Activated CD8-positive, alpha-beta memory T cell treated with anti-CD3 and anti-CD28 coated beads, Interleukin-2, amount 50 U/mL, for 24 hours (primary cell): ENCODE data around the gene BPIFA3.
"Not testable (repeated sequence)": the region's sequence is repeated elsewhere in the genome, so short reads cannot be mapped to it uniquely, and the experiment has no call there.

Source experiments
- DNase-seq: peaks from one replicate; pipeline ENCODE4 v3.0.0-alpha.2; 2020; ENCODE audit errors: extremely low read depth

BPIFA3 gene

DNA sequence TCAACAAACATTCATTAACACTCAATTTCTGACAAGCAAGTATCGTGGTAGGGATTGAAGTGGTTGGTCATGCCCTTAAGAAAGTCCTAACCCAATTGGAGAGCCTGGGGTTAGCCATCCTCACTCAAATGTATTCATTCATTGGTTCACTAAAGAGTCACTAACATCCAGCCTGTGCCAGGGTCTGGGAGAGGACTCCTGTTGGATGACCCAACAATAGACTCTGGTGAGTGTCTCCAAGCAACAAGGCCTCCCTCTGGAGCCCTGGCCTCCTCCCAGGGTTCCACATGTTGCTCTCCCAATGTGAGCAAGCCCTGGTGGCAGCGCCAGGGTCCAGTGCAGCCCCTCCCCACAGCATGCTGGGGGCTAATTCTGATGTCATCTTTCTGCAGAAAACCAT is at the start of gene BPIFA3:
Gene BPIFA3, plus strand, starts transcription at position 301 of the 400 bp plus-strand sequence. CDS start 185 bp downstream, outside the sequence.
- no peak for DNase-seq

DNA sequence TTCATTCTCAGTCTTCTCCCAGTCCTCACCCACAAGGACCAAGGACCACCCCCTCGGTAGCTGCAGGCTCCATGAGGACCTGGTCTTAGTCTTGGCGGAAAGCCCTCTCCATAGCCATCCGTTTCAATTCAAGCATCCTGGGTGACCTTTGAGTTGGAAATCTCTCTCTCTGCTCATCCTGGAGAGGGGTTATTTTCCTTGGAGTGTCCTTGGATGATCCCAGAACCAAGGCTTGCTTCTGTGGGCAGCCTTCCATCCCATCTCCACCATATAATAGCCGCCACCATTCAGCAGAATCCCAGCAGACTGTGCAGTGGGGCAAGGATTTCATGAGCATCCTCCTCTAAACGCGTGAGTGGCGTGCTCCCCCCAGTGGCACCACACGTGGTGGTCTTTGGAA is 49.3 kb upstream of the BPIFA3 start, which contains the start of gene BPIFA2:
Gene BPIFA2, plus strand, starts transcription at position 301 of the 400 bp plus-strand sequence. CDS start 987 bp downstream, outside the sequence.
- DNase-seq, result no peak

DNA sequence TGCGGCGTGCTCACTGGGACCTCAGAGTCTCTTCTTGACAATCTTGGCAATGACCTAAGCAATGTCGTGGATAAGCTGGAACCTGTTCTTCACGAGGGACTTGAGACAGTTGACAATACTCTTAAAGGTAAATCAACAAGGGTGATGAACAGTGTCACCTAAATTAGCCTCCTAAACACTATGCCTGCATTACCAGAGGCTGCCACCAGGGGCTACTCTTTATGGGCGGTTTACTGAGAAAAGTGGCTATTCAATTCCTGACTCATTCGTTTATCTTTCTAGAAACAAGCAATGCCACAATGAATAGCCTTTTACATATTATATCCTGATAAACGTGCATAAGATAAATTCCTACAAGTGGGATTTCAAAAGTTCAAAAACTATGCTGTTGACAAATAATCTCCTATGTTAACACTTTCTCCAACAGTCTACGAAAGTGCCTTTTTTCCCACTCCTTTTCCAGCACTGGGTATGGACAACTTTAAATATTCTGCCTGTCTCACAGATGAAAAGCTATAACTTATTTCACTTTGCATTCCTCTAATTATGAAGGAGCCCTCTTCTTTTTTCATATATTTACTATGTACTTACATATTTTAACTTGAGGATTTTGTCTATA is 47.9 kb upstream of the BPIFA3 start:
- no peak for DNase-seq

DNA sequence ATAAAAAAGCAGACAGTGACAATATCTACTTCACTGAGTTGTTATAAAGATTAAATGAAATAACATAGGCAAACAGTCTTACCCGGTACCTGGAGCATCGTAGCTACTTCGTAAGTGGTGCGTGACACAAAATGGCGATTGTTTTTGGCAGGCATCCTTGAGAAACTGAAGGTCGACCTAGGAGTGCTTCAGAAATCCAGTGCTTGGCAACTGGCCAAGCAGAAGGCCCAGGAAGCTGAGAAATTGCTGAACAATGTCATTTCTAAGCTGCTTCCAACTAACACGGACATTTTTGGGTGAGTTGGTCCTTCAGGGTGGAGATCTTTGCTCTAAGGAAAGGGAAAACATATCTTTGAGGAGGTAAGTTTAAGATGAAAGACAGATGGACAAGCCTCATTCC is 44.4 kb upstream of the BPIFA3 start:
- DNase-seq, result no peak

DNA sequence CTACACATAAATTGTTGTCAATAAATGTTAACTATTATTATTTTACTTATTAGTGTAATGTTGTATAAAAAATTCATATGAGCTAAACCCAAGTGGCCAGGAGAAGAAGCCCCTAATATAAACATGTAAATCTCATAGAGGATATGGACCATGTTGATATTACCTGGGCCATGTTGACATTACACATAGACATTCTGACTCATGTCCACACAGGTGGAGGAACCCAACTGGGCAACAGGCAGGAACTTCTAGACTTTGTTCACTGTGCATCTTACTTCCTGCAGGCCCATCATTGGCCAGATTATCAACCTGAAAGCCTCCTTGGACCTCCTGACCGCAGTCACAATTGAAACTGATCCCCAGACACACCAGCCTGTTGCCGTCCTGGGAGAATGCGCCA is 42.0 kb upstream of the BPIFA3 start:
- DNase-seq, result no peak

DNA sequence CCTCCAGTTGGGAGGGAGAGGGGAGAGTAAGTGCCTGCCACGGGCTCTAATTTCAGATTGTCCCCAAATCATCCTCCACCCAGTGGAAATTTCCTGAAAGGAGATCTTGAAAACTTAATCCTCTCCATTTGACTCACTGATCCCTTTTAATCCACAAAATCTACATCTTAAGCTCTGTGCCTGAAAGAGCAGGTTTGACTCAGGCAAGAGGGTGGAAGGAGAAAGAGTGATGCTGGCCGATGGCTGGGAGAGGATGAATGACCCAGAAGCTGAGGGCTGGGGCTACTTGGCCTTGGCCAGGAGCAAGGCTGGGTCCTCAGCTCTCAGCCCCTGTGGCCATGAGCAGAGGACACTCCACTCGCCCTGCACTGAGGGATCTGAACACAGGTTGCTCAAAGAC is 41.1 kb upstream of the BPIFA3 start:
- no peak for DNase-seq

DNA sequence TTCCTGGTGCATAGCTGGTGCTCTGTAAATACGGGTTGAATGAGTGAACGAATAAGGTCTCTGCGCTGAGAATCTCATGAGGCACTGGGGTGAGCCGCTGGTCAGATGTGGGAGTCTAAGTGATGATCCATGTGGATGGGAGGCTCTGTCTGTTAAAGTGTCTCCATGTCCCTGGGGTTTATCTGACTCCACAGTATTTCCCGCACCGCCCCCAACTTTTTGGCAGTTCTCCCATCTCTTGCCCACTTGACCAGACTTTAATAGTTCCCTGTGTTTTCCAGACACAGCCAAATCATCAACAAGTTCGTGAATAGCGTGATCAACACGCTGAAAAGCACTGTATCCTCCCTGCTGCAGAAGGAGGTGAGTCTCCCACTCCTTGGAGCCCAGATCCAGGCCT is 39.3 kb upstream of the BPIFA3 start:
- no peak for DNase-seq

DNA sequence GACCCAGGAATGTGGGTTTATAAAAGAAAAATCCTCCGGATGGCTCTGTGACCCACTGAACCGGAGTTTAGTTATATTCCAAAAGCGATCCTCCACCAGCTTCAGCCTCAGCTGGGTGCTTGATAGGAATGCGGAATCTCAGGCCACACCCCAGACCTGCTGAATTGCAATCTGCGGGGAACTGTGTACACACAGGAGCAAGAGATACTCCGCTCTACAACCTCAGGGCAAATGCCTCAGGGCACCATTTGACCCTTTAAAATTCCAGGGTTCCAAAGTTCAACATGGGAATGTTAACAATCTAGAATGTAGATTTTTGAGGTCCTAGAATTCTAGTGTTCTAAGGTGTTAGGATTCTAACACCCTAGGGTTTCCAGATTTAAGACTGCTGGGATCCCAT is 38.4 kb upstream of the BPIFA3 start:
- DNase-seq, result no peak

DNA sequence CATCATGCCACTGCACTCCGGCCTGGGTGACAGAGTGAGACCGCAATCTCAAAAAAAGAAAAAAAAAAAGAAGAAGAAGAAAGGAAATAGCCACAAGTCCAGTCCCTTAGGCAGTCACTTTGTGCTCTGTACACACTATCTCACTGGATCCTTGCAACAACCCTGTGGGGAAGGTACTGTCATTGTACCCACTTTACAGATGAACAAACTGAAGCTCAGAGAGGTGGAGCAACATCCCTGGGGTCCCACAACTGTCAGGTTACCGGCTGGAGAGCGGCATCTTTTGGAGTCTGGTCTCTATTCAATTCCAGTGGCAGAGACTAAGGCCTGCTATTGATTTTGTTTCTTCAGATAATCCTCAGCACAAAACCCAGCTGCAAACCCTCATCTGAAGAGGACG is 37.0 kb upstream of the BPIFA3 start:
- DNase-seq, result no peak

DNA sequence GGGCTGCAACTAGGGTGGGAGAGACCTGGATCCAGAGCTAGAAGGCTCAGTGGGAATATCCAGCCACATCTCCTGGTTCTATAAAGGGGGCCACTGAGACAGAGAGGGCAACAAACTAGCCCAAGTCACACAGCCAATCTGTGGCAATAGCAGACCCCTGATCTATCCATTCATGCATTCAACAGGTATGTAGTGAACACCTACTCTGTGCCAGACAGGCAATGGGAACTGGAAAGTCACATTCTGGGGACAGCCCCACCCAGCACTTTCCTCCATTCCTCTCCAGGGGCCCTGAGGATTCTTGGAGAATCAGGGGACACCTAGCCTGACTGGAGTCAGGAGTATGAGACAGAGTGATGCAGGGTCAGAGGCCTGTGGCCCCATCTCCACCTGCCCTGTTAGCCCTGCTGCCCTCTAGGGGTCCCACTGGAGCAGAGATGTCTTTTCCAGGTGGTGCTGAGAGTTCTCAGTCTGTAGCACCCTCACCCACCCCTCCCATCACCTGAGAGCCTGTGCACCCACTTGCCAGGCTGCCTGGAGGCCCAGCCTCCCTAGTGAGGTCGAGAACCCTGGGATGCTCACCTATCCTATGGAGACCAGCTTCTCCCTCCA is 35.6 kb upstream of the BPIFA3 start:
- DNase-seq, result no peak

DNA sequence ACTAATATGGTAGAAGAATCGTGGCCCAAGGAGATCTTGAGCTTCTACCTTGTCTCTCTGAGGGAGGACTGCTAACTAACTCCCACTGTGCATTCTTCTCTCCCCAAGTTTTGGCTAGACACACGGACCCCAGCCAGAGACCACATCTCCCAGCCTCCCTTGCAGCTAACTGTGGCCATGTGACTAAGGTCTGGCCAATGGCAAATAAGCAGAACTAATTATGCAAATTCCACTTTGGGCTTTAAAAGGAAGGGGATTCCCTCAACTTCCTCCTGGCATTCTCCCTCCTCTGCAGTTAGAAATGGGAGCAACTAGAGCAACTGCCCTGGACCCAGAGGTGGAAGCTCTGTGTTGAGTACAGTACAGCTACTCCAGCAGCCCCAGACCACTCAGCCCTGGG is 33.8 kb upstream of the BPIFA3 start:
- no peak for DNase-seq

DNA sequence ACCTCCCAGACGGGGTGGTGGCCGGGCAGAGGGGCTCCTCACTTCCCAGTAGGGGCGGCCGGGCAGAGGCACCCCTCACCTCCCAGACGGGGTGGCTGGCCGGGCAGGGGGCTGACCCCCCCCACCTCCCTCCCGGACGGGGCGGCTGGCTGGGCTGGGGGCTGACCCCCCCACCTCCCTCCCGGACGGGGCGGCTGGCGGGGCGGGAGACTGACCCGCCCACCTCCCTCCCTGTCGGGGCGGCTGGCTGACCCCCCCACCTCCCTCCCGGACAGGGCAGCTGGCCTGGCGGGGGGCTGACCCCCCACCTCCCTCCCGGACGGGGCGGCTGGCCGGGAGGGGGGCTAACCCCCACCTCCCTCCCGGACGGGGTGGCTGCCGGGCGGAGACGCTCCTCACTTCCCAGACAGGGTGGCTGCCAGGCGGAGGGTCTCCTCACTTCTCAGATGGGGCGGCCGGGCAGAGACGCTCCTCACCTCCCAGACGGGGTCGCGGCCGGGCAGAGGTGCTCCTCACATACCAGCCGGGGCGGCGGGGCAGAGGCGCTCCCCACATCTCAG is 32.0 kb upstream of the BPIFA3 start:
- DNase-seq, result not testable (repeated sequence)

DNA sequence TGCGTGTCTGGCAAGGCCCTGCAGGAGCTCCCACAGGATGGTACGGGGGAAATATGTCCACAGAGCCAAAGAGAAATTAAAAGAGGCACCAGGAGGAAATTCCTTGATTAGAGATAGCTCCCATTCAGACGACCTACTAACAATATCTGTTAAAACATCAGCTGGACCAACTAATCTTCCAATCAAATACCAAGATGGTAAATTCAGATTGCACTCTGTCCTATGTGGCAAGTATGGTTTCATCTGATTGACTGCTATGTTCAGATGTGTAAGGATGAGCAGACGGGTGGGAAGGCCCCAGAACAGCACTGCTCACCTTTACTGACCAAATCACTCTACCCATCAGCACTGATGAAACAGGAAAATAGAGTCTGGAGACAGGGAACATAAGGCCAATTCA is 29.7 kb upstream of the BPIFA3 start:
- no peak for DNase-seq

DNA sequence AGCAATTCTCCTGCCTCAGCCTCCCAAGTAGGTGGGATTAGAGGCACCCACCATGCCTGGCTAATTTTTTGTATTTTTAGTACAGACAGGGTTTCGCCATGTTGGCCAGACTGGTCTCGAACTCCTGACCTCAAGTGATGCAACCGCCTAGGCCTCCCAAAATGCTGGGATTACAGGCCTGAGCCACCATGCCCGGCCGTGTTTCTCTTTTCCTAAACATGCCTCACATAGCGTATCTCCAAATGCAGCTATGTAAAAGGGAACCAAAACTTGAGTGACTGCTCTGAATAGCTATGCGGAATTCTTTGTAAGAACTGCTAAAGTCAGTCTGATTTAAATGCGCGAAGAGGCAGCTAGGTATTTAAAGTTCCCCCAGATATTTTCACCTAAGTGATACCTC is 28.7 kb upstream of the BPIFA3 start:
- DNase-seq, result no peak

DNA sequence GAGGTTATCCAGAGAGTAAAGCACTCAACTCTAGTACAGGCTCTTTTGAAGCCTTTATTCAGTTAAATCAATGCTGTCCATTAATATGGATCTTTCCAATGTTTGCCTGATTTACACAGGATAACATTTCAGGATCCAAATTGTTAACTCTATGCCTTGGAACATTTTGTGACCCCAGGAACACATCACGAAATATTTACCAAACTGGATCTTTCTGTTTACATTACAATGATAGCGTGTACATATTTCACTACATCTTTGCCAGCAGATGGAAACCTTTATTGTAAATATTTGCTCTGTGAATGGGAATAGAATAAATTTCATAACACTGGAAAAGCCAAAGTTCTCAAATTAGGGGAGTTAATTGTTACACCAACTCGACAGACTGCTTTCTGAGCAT is 25.7 kb upstream of the BPIFA3 start:
- DNase-seq, result no peak

DNA sequence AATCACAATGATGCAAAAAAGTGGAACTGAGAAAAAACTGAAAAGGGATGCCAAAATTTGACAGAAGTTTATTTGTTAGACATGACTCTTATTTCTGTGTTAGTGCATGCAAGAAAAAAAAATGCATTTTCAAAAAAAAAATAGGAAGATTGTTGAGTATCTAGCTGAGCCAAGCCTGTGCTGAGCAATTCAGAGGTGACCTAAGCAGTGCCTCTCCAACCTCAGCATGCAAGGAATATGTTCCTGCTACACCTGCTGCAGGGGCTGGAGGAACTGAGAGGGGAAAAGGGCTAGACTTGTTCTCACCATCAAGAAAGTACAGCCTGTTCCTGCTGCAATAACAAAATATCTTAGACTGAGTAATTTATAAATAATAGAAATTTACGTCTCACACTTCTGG is 25.2 kb upstream of the BPIFA3 start:
- DNase-seq, result no peak

DNA sequence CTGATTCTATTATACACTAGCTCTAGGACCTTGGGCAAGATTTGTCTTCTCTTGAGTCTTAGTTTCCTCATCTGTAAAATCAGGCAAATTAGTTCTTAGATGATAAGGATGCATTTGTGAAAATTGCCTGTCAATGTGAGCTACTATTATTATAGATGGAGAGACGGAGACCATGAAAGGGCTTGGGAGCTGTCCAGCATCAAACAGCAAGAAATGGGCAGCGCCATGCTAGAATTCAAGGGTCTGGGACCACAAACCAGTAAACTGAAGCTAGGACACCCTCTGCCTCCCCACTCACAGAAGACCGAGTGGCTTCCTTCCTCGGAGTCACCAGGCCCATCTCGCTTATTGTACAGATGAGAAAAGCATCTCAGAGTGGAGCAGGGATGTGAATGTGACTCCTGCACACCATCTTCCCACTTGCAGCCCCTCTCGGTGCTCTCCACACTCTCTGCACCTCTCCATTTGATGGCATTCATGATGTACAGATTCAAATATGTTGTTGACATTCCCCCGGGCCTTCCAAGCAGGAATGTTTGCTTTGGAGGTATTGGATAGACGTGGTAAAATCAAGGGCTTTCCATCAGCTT is 24.1 kb upstream of the BPIFA3 start:
- no peak for DNase-seq

DNA sequence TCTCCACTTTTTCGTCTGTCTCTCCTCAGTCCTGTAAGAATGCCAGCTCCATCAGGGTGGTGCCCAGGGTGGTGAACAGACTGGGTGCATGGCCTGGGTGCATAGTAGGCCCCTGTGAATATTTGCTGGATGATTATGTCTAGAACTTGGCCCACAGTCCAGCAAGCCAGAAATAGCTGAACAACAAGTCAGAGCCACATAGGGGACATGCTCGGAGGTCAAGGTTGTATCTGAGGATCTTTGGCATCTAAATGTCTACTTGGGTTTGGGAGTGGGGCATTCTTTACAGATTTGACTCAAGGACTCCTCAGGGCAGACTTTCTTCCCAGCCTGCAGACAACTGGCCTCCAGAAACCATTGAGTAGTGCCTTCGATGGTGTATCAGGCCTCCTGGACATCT is 18.1 kb upstream of the BPIFA3 start:
- no peak for DNase-seq

DNA sequence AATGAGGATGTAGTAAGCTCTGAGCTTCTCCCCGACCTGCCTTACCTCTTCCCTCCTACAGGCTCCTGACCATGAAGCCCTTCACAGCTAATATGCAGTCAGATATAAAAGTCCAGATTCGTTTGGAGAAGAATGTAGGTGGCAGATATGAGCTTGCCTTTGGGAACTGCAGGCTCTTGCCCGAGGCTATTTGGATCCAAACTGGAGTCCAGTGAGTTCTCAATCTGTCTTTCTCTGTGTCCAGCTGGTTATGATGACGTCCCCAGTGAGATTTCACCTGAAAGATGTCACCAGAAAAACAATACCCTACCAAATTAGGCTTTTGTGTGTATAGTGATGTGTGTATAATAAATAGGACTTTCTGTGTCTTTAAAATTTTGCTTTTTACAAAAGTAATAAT is 14.7 kb upstream of the BPIFA3 start:
- DNase-seq, result no peak

DNA sequence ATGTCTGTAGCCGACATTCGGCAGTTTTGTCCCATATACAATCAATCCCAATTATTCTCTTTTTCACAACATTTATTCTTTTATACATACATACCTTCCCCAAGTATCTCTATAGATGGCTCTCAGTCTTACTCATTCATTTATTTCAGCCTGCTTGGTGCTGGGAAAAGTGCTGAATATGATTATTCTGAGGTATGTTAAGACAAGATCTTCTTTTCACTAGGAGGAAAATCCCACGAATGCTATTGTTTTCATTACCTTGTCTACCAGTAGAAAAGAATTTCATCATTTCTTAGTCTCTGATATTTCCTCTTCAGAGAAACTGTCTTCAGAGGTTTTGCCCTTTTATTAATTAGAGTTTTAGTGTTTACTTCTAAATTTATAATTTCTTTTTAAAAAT is 13.7 kb upstream of the BPIFA3 start:
- no peak for DNase-seq

DNA sequence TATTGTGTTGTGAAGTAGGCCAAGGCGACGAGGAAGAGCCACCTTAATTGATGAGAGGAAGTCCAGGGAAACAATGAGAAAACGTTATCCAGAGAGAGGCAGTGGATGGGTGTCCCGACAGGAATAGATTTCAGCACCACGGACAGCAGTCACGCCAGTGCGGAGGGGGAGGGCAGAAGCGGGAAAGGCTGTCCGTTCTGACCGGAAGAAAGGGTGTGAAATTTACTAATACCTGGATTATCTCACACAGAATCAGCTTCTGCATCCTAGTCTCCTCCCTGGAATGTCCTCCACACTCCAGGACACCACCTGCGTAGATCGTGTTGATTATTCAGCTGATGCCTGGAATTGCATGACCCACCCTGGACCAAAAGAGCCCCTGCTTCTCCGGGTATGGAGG is 7.4 kb upstream of the BPIFA3 start:
- DNase-seq, result no peak

DNA sequence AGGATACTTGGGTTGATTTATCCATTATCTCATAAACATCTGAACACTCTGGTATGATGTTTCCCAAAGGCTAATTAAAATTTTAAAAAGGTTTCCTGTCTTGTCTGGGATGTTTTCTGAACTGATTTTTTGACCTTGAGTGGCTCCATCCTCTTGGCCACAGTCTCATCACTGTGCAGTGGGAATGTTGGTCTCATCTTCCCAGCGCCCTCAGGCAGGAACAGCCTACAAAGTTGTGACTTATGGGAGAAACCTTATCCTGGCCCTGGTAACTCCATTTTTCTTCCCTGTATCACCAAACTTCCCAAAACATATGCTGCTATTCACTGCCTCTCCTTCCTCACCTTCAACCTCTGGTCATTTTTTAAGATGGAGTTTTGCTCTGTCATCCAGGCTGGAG is 6.8 kb upstream of the BPIFA3 start:
- no peak for DNase-seq

DNA sequence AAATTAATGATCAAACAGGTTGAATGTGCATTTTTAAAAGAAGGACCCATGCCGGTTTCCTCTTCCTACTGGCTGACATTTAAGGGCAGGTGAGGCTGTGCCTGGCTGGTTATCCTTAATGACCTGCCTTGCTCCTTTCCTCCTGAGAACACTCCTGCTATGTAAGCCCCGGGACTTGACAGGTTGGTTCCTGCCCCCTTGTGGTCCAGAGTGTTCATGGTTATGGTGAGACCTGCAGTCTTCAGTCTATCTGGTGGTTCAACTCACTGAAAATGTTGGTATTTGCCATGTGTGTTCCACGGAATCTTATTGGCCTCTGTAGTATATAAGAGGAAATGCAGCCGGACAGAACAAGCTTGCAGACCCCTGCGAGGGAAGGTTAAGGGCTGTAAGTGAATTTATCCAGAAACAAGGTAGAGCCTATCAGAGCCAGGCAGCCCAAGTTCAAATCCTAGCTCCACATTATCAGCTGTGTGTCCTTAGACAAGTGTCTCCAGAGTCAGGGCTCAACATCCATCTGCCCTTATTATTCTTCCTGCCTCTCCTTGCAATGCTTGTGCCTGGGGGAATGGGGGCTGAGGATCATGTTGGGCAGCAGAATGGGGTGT is 5.2 kb upstream of the BPIFA3 start:
- no peak for DNase-seq
